ENCODE results near the gene HLA-DQA1. TPM values are rescaled to one million over a fixed set of nuclear protein-coding genes. Genes with fewer than 3 reads are reported as not detected.

Gene HLA-DQA1
- total and polyA plus RNA-seq, 2 experiments from 2014 or later, result not detected

DNA sequence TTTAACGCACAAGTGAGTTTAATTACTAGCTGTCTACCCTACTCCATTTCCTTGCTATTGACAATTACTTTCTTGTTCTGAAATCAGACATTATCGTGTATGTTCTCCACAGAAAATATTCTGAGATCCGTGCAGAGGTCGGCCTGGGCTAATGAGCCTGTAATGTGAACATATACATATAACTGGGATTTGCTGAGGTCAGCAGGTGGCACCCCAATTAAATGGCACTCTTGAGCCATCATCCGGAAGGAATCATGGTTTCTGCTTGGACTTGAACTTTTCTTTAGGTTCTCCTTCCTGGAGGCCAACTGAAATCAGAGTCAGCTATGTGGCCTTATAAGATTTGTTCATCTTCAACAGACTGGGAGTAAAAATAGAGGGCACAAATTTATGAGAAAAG is 25.6 kb downstream of the HLA-DQA1 start:
- Histone ChIP-seq H3K4me1 (ENCODE audit: insufficient read depth) (no peaks in the 10 kb centered on the region), H3K79me2 (no peaks in the 10 kb centered on the region), H3K27ac (no peak overlapping the region), H2AFZ (no peak overlapping the region), H3K4me3 (no peak overlapping the region), H3K36me3 (replicated peaks; ENCODE audit: insufficient read depth, low read depth) (no peaks in the 10 kb centered on the region), H3K9me2 (replicated peaks; ENCODE audit: insufficient read depth) (no peaks in the 10 kb centered on the region), H4K20me1 (ENCODE audit: insufficient read depth, poor library complexity, severe bottlenecking) (no peaks in the 10 kb centered on the region), H3K27me3 (no peaks in the 10 kb centered on the region), H3K4me2 (no peak overlapping the region), H3K9me3 (ENCODE audit: low read depth) (no peaks in the 10 kb centered on the region)
- TF ChIP-seq, protein P1, sequence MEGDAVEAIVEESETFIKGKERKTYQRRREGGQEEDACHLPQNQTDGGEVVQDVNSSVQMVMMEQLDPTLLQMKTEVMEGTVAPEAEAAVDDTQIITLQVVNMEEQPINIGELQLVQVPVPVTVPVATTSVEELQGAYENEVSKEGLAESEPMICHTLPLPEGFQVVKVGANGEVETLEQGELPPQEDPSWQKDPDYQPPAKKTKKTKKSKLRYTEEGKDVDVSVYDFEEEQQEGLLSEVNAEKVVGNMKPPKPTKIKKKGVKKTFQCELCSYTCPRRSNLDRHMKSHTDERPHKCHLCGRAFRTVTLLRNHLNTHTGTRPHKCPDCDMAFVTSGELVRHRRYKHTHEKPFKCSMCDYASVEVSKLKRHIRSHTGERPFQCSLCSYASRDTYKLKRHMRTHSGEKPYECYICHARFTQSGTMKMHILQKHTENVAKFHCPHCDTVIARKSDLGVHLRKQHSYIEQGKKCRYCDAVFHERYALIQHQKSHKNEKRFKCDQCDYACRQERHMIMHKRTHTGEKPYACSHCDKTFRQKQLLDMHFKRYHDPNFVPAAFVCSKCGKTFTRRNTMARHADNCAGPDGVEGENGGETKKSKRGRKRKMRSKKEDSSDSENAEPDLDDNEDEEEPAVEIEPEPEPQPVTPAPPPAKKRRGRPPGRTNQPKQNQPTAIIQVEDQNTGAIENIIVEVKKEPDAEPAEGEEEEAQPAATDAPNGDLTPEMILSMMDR (IDR thresholded peaks at IDR 0.05; ENCODE audit: poor library complexity), result no peak
- no peak for TF ChIP-seq EZH2phosphoT487 (IDR thresholded peaks at IDR 0.05; ENCODE audit: low read depth, severe bottlenecking, unreplicated experiment)
- TF ChIP-seq EZH2 (IDR thresholded peaks at IDR 0.05; ENCODE audit: borderline replicate concordance), result no peak
- no peak for DNase-seq (ENCODE audit: low spot score)
- 69% methylated on average over 5 of the region's 5 CpGs for WGBS (ENCODE audit: low lambda C conversion rate, missing lambda C conversion rate)

DNA sequence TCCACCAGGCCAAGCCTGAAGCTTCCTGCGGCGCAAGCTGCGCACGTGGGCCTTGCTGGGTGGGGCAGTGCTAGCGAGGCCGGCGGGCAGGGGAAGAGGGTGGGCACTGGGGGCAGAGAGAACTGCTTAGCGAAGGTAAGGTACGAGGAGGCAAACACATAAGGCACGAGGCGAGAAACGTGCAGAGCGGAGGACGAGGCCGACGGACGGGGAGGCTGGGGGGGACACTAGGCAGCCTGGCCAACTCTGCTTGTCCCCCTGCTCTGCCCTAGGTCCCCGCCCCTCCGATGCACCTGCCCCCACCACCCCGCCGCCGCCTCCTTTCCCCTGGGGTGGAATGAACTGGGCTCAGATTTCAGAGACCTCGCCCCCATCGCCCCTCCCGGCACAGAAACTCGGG is 27.1 kb downstream of the HLA-DQA1 start:
- no peaks in the 10 kb centered on the region for H3K27me3 ChIP-seq
- H3K4me1 ChIP-seq (ENCODE audit: insufficient read depth), result no peaks in the 10 kb centered on the region
- H3K9me3 ChIP-seq (ENCODE audit: low read depth), result no peaks in the 10 kb centered on the region
- TF ChIP-seq, protein P1 (IDR thresholded peaks at IDR 0.05; ENCODE audit: poor library complexity), result no peak
- TF ChIP-seq EZH2 (IDR thresholded peaks at IDR 0.05; ENCODE audit: borderline replicate concordance) (no peak), EZH2phosphoT487 (IDR thresholded peaks at IDR 0.05; ENCODE audit: low read depth, severe bottlenecking, unreplicated experiment) (no peak)
- H3K4me3 ChIP-seq, result no peak overlapping the region
- WGBS (ENCODE audit: low lambda C conversion rate, missing lambda C conversion rate), result 82% methylated on average over 9 of the region's 26 CpGs
- H3K36me3 ChIP-seq (replicated peaks; ENCODE audit: insufficient read depth, low read depth), result no peaks in the 10 kb centered on the region
- H3K79me2 ChIP-seq, result no peaks in the 10 kb centered on the region
- H3K9me2 ChIP-seq (replicated peaks; ENCODE audit: insufficient read depth), result no peaks in the 10 kb centered on the region
- no peak overlapping the region for H2AFZ ChIP-seq
- H3K27ac ChIP-seq, result no peak overlapping the region
- DNase-seq (ENCODE audit: low spot score), result no peak
- H4K20me1 ChIP-seq (ENCODE audit: insufficient read depth, poor library complexity, severe bottlenecking), result no peaks in the 10 kb centered on the region
- H3K4me2 ChIP-seq, result no peak overlapping the region

DNA sequence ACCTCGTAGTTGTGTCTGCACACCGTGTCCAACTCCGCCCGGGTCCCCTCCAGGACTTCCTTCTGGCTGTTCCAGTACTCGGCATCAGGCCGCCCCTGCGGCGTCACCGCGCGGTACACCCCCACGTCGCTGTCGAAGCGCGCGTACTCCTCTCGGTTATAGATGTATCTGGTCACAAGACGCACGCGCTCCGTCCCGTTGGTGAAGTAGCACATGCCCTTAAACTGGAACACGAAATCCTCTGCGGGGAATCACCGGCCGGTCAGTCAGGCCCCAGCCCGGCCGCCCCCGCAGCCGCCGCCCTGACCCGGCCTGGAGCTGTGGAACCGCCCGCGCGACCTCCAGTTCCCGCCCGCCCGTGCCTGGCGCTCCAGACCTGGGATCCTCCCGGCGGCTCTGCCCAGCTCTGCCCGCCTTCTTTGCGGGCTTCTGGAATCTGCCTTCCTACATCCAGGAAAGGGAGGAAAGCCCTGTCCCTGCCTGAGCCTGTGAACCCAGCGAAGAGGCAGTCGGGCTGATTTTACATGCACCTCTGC is 27.7 kb downstream of the HLA-DQA1 start:
- Histone ChIP-seq H4K20me1 (ENCODE audit: insufficient read depth, poor library complexity, severe bottlenecking) (no peaks in the 10 kb centered on the region), H2AFZ (no peak overlapping the region), H3K36me3 (replicated peaks; ENCODE audit: insufficient read depth, low read depth) (no peaks in the 10 kb centered on the region), H3K4me2 (no peak overlapping the region), H3K4me1 (ENCODE audit: insufficient read depth) (no peaks in the 10 kb centered on the region), H3K9me2 (replicated peaks; ENCODE audit: insufficient read depth) (no peaks in the 10 kb centered on the region), H3K4me3 (no peak overlapping the region), H3K27me3 (no peaks in the 10 kb centered on the region), H3K9me3 (ENCODE audit: low read depth) (no peaks in the 10 kb centered on the region), H3K79me2 (no peaks in the 10 kb centered on the region), H3K27ac (no peak overlapping the region)
- TF ChIP-seq EZH2phosphoT487 (IDR thresholded peaks at IDR 0.05; ENCODE audit: low read depth, severe bottlenecking, unreplicated experiment) (no peak), EZH2 (IDR thresholded peaks at IDR 0.05; ENCODE audit: borderline replicate concordance) (no peak)
- TF ChIP-seq, protein P1 (IDR thresholded peaks at IDR 0.05; ENCODE audit: poor library complexity), result no peak
- WGBS (ENCODE audit: low lambda C conversion rate, missing lambda C conversion rate), result 51% methylated on average over 40 of the region's 47 CpGs
- DNase-seq (ENCODE audit: low spot score), result no peak
